Right lobe of liver (tissue), 6 donors: ENCODE measurements around the gene IL1RAPL1. TPM values are rescaled to one million over a fixed set of nuclear protein-coding genes. Genes with fewer than 3 reads are reported as not detected.

Experiments
- ATAC-seq, 4 donors: fragments of 200-7000 bp; cut with Tn5 transposase; one replicate each; pipeline ENCODE4 v1.9.1; 2020; ENCODE audit warnings: mild to moderate bottlenecking in 4 of 4, moderate library complexity in 4 of 4
- DNase-seq, 3 donors: peaks; one replicate each; pipeline ENCODE4 v3.0.0-alpha.2; 2020
- H3K27ac ChIP-seq, 3 donors: fragments of 200-600 bp; one replicate each; pipeline ENCODE4 v1.8.0; 2022
- H3K27me3 ChIP-seq, 2 donors: fragments of 200-600 bp; one replicate each; pipeline ENCODE4 v1.8.0; 2022
- H3K36me3 ChIP-seq, 4 donors: fragments of 200-600 bp; sonication (generic) in 1 of 4; one replicate each; pipeline versions ENCODE4 v1.5.1 to v1.8.0; 2017 to 2022; ENCODE audit warnings: control low read depth in 1 of 4
- H3K4me1 ChIP-seq, 4 donors: fragments of 200-600 bp; sonication (generic) in 1 of 4; one replicate each; pipeline versions ENCODE4 v1.5.1 to v1.8.0; 2017 to 2022; ENCODE audit warnings: control low read depth in 1 of 4
- H3K4me3 ChIP-seq, 3 donors: fragments of 200-600 bp; one replicate each; pipeline ENCODE4 v1.8.0; 2022
- H3K9me3 ChIP-seq, 4 donors: fragments of 200-600 bp; sonication (generic) in 1 of 4; one replicate each; pipeline versions ENCODE4 v1.5.1 to v1.8.0; 2017 to 2022; ENCODE audit warnings: control low read depth in 1 of 4
- POLR2A ChIP-seq: fragments of 450-650 bp; IDR thresholded peaks from one replicate; pipeline ENCODE4 v1.6.1; 2017; ENCODE audit warnings: antibody characterized with exemption, mild to moderate bottlenecking
- WGBS: methylation state at CpG from one replicate; pipeline ENCODE4 v1.1.6; 2018; ENCODE audit warnings: low coverage, low lambda C conversion rate; ENCODE audit not compliant: insufficient coverage; ENCODE audit errors: missing lambda C conversion rate; 5-methylcytosine and 5-hydroxymethylcytosine counted together
- intact Hi-C, 2 donors: fragments of 100-400 bp; cut with DNase I; formaldehyde crosslinking; loops; one replicate each; pipeline versions ENCODE4 v1.11.2 to v1.14.1; 2022
- total RNA-seq, 6 experiments: library from RNA; depleted of rRNA in 2 of 6; stranded (reverse); fragments of >200 nt in 2 of 6; fragmentation: NEBNext Ultra II Directional in 3 of 6; extraction: Animal tissue kit (Norgen Biotek cat#: 25700) in 3 of 6; gene quantifications; one replicate each; pipeline versions ENCODE4 v1.1.0 to v1.2.4, GENCODE V29; 2016 to 2023
- TF ChIP-seq, protein P1 (sequence below), 4 donors: fragments of 200-600 bp in 3 of 4; fragments of 450-650 bp in 1 of 4; IDR thresholded peaks; one replicate each; pipeline versions ENCODE4 v1.5.1 to v1.8.0; 2016 to 2022; ENCODE audit warnings: antibody characterized with exemption in 4 of 4, mild to moderate bottlenecking in 2 of 4
- donor health status: DM: no; HTN: yes; CAD: no.
- donor health status: DM: no; HTN: no; CAD: no.
- donor health status: DM: no; HTN: no; CAD: no.
- donor health status: DM: no; HTN: yes; CAD: no.
- donor health status: DM: no; HTN: yes; CAD: no.

Gene IL1RAPL1
- total RNA-seq, 6 experiments from 2014 or later, result not detected

DNA sequence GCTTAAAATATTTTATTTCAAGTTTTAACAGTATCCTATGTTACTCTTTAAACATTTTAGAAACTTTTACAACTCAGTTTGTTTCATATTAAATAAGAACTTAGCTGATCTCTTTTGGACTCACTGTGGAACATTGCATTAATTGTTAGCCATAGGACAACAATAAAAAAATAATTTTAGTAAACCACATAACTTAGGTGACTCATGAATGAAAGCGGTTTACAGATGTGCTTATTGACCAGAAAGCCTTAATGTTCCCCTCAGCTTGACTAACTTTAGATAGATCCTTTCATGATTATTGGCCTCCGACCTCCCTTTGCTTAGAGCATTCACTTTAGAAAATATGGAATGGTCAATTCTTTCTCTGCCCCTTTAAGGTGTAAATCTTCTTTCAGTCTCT lies 844.6 kb downstream of the IL1RAPL1 start:
- TF ChIP-seq, protein P1, sequence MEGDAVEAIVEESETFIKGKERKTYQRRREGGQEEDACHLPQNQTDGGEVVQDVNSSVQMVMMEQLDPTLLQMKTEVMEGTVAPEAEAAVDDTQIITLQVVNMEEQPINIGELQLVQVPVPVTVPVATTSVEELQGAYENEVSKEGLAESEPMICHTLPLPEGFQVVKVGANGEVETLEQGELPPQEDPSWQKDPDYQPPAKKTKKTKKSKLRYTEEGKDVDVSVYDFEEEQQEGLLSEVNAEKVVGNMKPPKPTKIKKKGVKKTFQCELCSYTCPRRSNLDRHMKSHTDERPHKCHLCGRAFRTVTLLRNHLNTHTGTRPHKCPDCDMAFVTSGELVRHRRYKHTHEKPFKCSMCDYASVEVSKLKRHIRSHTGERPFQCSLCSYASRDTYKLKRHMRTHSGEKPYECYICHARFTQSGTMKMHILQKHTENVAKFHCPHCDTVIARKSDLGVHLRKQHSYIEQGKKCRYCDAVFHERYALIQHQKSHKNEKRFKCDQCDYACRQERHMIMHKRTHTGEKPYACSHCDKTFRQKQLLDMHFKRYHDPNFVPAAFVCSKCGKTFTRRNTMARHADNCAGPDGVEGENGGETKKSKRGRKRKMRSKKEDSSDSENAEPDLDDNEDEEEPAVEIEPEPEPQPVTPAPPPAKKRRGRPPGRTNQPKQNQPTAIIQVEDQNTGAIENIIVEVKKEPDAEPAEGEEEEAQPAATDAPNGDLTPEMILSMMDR (IDR thresholded peaks at IDR 0.05), result no peak
- no peak for TF ChIP-seq POLR2A
- H3K4me1 ChIP-seq, result no peaks in the 10 kb centered on the region
- no peaks in the 10 kb centered on the region for H3K36me3 ChIP-seq
- H3K27ac ChIP-seq, result no peak overlapping the region
- ATAC-seq (no peak), DNase-seq (no peak)
- H3K9me3 ChIP-seq, result peaks cover 0 to 7% (median 0%) of the 10 kb centered on the region in 4 donors
- no peak overlapping the region for H3K4me3 ChIP-seq
- 46% methylated on average over 2 of the region's 2 CpGs for WGBS
- intact Hi-C loops, result no loop called here
- H3K27me3 ChIP-seq, result no peaks in the 10 kb centered on the region

DNA sequence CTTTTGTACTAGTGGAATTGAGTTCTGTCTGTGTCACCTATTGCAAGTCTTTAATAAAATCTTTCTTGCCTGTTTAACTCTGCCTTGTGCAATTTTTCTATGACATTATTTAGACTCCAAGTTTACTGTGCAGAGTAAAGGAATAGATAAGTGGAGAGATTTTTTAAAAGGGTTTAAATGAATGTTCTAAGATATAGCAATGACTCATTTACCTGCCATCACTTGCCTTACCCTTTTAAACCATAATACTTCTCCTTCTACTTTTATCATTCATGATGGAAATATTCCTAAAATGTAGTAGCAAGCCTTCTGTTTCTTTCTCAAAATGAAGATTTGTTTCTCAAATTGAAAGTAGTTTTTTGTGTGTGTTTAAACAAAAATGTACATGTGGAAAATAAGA lies 845.3 kb downstream of the IL1RAPL1 start:
- intact Hi-C loops, result no loop called here
- no peak for ATAC-seq
- H3K9me3 ChIP-seq, result peaks cover 0 to 7% (median 0%) of the 10 kb centered on the region in 4 donors
- H3K36me3 ChIP-seq, result no peaks in the 10 kb centered on the region
- DNase-seq, result no peak
- no peak overlapping the region for H3K4me3 ChIP-seq
- no peak overlapping the region for H3K27ac ChIP-seq
- TF ChIP-seq, protein P1 (IDR thresholded peaks at IDR 0.05), result no peak
- no peak for TF ChIP-seq POLR2A
- H3K4me1 ChIP-seq, result no peaks in the 10 kb centered on the region
- no peaks in the 10 kb centered on the region for H3K27me3 ChIP-seq

DNA sequence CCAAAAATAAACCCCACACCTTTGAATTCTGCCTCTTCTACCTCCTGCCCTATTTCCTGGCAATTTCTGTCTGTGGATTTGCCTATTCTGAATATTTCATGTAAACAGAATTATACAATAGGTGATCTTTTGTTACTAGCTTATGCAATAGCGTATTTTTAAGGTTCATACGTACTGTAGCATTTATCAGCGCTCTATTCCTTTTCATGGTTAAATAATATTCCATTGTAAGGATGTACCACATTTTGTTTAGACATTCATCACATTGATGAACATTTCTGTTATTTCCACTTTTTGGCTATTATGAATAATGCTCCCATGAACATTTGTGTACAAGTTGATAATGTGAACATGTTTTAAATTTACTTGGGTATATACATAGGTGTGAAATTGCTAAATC lies 847.7 kb downstream of the IL1RAPL1 start:
- Histone ChIP-seq H3K4me3 (no peak overlapping the region), H3K9me3 (peaks cover 0 to 7% (median 0%) of the 10 kb centered on the region in 4 donors), H3K27me3 (no peaks in the 10 kb centered on the region), H3K27ac (no peak overlapping the region), H3K4me1 (no peaks in the 10 kb centered on the region), H3K36me3 (no peaks in the 10 kb centered on the region)
- no peak for DNase-seq
- WGBS, result 74% methylated on average over 3 of the region's 3 CpGs
- TF ChIP-seq POLR2A, result no peak
- TF ChIP-seq, protein P1 (IDR thresholded peaks at IDR 0.05), result no peak
- intact Hi-C loops, result no loop called here
- no peak for ATAC-seq

DNA sequence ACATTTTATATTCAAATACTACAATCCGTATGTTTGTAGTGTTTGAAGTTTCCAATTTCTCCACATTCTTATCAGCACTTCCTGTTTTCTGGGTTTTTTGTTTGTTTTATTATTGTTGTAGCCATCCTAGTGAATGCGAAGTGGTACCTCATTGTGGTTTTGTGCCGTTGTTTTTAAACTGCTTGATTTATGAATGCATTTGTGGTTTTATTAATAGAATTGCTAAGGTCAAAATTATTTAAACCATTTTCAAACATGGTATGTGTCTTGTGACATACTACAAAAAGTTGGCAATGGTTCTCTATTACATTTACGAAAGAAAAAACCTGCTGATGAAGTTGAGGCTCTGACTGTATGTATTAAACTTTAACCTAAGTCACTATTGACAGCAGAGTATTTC lies 848.1 kb downstream of the IL1RAPL1 start:
- no peak for ATAC-seq
- Histone ChIP-seq H3K4me3 (no peak overlapping the region), H3K27me3 (no peaks in the 10 kb centered on the region), H3K9me3 (peaks cover 0 to 7% (median 0%) of the 10 kb centered on the region in 4 donors), H3K27ac (no peak overlapping the region), H3K4me1 (no peaks in the 10 kb centered on the region), H3K36me3 (no peaks in the 10 kb centered on the region)
- intact Hi-C loops, result no loop called here
- DNase-seq, result no peak
- TF ChIP-seq POLR2A, result no peak
- TF ChIP-seq, protein P1 (IDR thresholded peaks at IDR 0.05), result no peak
- 44% methylated on average over 4 of the region's 4 CpGs for WGBS

DNA sequence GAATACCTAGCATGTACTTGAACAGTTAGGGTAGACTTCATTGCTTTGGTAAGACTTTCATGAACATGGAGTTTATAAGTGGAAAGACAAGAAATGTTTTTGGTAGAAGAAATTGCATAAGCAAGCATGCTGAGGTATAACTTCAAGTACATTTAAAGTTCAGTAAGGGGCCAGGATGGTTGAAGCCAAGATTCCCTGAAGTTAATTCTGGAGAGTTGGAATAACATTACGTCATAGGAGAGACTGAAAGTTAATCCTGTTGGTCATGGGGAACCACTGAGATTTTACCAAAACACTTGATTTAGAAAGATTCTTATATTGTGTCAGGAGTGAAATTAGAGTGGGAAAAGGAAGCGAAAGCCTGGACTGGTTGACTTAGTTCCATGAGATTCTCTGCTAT lies 860.6 kb downstream of the IL1RAPL1 start:
- no peaks in the 10 kb centered on the region for H3K9me3 ChIP-seq
- intact Hi-C loops, result no loop called here
- no peak overlapping the region for H3K4me3 ChIP-seq
- DNase-seq, result no peak
- no peaks in the 10 kb centered on the region for H3K27me3 ChIP-seq
- no peaks in the 10 kb centered on the region for H3K36me3 ChIP-seq
- H3K4me1 ChIP-seq, result no peaks in the 10 kb centered on the region
- no peak for TF ChIP-seq POLR2A
- TF ChIP-seq, protein P1 (IDR thresholded peaks at IDR 0.05), result no peak
- 50% methylated on average over 2 of the region's 2 CpGs for WGBS
- no peak overlapping the region for H3K27ac ChIP-seq
- ATAC-seq, result no peak
